Measurements from ENCODE around the gene MGRN1.

MGRN1 gene

GRCh38 chr16:4687946-4688673 lies 63.5 kb downstream of the MGRN1 start:
- no peak for DNase-seq (ENCODE audit: low read depth)

GRCh38 chr16:4688674-4689045 lies 64.0 kb downstream of the MGRN1 start:
- no peak for DNase-seq (ENCODE audit: low read depth)

DNA sequence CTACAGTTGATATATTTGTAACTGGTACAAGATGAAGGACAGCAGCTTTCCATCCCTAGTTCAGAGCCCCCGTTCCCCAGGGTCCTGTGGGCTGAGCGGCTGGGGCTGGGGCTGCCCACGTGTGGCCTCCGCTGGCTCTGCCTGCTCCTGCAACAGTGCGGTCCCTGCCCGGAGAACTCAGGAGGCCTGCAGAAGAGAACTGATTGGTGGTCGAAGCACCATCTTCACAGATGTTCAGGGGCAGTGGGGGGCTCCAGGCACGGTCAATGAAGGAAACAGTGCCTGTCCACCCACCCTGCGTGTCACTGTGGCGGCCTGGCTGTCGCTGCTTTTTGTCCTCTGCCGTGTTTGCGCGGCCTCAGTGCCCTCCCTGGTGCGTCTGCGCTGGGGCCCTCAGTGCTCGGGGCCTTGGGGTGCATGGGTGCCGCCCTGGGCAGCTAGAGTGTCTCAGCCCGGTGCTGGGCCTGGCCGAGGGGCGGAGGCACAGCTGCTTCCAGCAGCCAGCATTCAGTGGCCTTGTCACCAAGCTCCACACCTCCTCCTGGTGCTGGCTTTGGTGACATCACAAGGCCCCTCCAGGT lies 64.6 kb downstream of the MGRN1 start:
- DNase-seq (ENCODE audit: low read depth): no peak

DNA sequence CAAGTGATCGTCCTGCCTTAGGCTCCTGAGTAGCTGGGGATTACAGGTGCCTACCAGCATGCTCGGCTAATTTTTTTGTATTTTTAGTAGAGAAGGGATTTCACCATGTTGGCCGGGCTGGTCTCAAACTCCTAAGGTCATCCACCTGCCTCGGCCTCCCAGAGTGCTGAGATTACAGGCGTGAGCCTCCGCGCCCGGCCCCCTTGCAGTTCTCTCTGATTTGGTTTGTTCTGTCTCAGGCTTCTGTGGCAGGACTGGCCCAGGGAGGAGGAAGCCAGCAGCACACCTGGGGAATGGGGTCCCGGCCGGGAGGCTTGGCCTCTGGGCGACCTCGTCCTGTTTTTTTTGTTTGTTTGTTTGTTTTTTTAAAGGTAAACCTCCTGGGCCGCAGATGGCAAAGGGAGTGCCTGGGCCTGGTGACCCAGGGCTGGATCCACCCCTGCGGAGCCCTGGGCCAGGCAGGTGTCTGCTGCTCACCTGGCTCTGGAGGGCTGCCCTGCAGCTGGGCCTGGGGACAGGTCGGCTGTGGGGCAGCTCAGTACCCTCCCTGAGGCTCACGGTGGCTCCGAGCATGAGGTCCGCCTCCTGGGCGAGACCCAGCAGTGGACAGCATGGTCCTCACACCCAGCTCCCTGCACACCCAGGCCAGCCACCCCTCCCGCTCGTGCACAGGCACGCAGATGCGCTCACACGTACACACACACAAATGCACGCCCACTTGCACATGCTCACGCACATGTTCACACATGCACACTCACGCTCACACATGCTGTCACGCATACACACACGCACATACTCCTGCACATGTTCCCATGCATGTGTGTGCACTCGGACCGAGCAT lies 65.5 kb downstream of the MGRN1 start:
- DNase-seq (ENCODE audit: low read depth): no peak

GRCh38 chr16:4690946-4691665 lies 66.5 kb downstream of the MGRN1 start:
- no peak for DNase-seq (ENCODE audit: low read depth)

GRCh38 chr16:4691666-4692412 lies 67.2 kb downstream of the MGRN1 start:
- DNase-seq (ENCODE audit: low read depth): no peak

DNA sequence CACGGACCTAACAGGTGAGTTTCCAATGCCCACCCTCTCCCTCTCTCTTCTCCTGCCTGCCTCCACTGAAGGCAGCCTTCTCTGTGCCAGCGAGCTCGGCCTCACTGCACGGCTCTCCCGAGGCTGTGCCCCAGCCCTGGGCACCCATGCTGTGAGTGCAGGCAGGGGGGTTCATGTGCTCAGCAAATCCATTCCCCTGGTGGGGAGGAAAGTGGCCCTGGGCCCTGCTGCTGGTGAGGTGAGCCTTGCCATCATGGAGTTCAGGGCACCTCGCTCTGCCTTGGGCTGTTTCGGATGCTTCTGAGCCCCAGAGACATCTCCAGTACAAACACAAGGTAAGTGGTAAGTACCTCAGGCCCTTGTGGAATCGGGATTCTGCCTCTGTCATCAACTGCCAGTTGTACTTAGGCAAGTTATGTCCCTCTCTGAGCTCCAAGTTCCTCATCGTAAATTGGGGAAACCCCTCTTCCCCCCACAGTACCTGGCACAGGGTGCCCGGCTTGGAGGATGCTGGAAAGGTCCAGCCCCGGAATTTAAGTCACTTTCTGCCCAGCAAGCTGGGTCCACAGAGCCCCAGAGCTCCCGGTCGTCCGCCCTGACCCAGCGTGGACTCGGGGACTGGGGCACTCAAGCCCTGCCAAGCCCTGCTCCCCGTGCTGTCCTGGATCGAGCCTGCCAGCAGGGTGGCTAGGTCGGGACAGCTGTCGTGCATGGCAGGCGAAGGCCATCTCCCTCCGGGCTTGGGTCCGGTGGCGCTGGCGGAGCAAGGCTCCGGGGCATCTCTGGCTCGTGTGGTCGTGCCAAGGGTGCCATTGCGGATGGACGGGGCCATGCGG lies 68.1 kb downstream of the MGRN1 start:
- DNase-seq (ENCODE audit: low read depth): no peak

DNA sequence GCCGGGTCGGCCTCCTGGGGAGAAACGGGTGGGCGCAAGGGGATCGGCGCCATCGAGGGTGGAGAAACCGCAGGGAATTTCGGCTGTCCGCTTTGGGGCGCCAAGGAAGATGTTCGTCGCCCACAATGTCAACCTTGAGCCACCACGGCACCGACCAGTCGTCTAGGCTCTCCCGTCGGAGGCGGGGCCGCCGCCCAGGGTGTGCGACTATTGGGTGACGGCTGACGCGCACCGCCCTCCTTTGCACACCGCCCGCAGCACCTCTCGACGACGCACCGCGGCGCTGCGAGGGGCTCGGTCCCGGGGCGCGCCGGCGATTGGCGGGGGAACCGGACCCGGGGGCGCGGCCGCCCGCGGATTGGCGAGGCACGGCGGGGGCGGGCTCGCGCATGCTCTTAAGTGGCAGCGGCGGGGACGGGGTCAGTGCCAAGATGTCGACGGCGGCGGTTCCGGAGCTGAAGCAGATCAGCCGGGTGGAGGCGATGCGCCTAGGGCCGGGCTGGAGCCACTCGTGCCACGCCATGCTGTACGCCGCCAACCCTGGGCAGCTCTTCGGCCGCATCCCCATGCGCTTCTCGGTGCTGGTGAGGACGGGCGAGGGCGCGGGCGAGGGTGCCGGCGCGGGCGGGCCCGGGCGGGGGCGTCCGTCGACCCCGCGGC lies 68.8 kb downstream of the MGRN1 start, which contains the start of gene NUDT16L1:
TSS of gene NUDT16L1 (plus strand) at position 267 of the 660 bp plus-strand sequence. CDS start at position 432, 165 bp downstream.
- peak; percentile 96 for DNase-seq (ENCODE audit: low read depth)

- DNase-seq (ENCODE audit: low read depth): peak; percentile 30
These were observed 69.5 kb downstream of the MGRN1 start for GRCh38 chr16:4693956-4694641.

DNA sequence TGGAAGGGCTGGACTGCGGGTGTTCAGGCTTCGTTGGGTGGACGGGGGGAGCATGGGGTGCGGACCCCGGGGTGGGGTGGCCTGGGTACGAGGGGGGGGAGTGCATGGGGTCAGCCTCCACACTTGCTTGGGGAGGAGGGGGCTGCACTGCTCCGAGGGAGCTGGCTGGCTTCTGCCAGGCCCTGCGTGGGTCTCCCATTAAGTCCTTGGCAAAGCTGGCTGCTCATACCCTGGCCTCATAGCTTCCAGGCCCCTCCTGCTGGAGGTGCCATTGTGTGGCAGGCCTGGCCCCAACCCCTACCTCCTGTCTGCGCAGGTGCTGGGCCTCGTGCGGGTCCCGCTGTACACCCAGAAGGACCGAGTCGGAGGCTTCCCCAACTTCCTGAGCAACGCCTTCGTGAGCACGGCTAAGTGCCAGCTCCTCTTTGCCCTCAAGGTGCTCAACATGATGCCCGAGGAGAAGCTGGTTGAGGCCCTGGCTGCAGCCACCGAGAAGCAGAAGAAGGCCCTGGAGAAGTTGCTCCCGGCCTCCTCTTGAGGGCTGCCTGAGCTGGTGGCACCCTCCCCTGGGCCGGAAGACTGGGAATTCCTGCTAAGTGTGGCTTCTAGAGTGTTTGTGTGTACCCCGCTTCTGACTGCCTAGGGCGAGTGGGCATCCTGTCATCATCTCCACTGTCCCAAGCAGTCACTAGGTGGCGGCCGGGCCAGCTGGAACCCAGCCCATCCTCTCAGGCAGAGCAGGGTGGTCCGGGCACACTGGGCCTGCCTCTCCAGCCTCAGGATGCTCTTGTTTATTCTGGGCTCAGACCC lies 70.2 kb downstream of the MGRN1 start:
- no peak for DNase-seq (ENCODE audit: low read depth)

DNA sequence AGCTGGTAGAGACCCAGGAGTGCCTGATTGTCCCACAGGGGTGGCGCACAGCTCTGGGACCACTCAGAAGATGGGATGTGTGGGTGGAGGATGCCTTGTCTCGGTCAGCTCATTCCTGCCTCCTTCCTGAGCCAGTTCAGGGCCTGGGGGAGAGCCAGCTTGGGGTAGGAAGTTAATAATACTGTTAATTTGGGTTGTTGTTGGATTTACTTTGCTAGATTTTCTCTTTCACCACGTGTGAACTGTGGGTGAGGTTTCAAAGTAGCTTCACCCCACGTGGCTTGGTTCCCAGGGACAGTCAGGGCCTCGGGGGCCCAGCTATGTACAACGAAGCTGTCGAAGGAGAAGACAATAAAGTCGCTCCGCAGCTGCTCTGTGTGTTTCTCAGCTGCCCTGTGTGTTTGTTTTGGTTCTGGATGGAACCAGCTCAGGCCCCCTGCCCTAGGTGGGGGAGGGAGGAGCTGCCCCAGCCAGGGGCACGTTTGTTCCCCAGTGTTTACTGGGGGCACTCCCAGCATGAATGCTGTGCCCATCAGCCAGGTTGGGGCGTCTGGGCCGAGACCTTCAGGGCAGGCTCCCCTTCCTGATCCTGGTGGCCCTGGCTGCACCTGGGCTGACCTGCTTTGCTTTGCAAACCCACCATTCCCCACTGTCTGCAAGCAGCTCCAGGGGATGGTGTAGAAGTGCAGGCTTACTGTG lies 71.0 kb downstream of the MGRN1 start:
- no peak for DNase-seq (ENCODE audit: low read depth)

- DNase-seq (ENCODE audit: low read depth): no peak
These were observed 71.7 kb downstream of the MGRN1 start for GRCh38 chr16:4696172-4696904.

GRCh38 chr16:4696905-4697847 lies 72.5 kb downstream of the MGRN1 start:
- no peak for DNase-seq (ENCODE audit: low read depth)

- DNase-seq (ENCODE audit: low read depth): no peak
These were observed 73.2 kb downstream of the MGRN1 start for GRCh38 chr16:4697848-4698291.

- no peak for DNase-seq (ENCODE audit: low read depth)
These were observed 73.9 kb downstream of the MGRN1 start for GRCh38 chr16:4698321-4699045.

Data from activated T-cell treated with anti-CD3 and anti-CD28 coated beads for 1 hour (primary cell).